HG03558 (cell line): ENCODE measurements around the gene ACSM2B.
"Not testable (repeated sequence)": the region's sequence is repeated elsewhere in the genome, so short reads cannot be mapped to it uniquely, and the experiment has no call there.

Experiments
- ATAC-seq: cut with Tn5 transposase; IDR thresholded peaks from one replicate; pipeline ENCODE4 v1.9.1; 2021; ENCODE audit warnings: moderate number of reproducible peaks; ENCODE audit not compliant: unreplicated experiment; ENCODE audit errors: extremely low read depth

ACSM2B gene

GRCh38 chr16:20538181-20538580 is 38.0 kb downstream of the ACSM2B start:
- ATAC-seq, result no peak

GRCh38 chr16:20536669-20537068 is 39.5 kb downstream of the ACSM2B start:
- ATAC-seq, result not testable (repeated sequence)

GRCh38 chr16:20532284-20532792 is 43.8 kb downstream of the ACSM2B start:
- ATAC-seq, result not testable (repeated sequence)

- ATAC-seq, result not testable (repeated sequence)
These were observed 44.4 kb downstream of the ACSM2B start for GRCh38 chr16:20531795-20532194.

GRCh38 chr16:20520103-20520502 is 56.1 kb downstream of the ACSM2B start:
- no peak for ATAC-seq

- ATAC-seq, result no peak
These were observed 56.9 kb downstream of the ACSM2B start for GRCh38 chr16:20519231-20519630.

- ATAC-seq, result no peak
These were observed 59.0 kb downstream of the ACSM2B start for GRCh38 chr16:20517149-20517548.

- no peak for ATAC-seq
These were observed 60.5 kb downstream of the ACSM2B start for GRCh38 chr16:20515688-20516090.

- no peak for ATAC-seq
These were observed 65.8 kb downstream of the ACSM2B start for GRCh38 chr16:20510323-20510722.

- no peak for ATAC-seq
These were observed 68.9 kb downstream of the ACSM2B start for GRCh38 chr16:20507280-20507679.

- ATAC-seq, result no peak
These were observed 71.7 kb downstream of the ACSM2B start for GRCh38 chr16:20504418-20504817.

GRCh38 chr16:20491448-20491847 is 84.7 kb downstream of the ACSM2B start:
- ATAC-seq, result not testable (repeated sequence)

GRCh38 chr16:20490994-20491393 is 85.2 kb downstream of the ACSM2B start:
- not testable (repeated sequence) for ATAC-seq
